C4-2B (cell line): ENCODE data around the gene DENND4A.
"Not testable (repeated sequence)": the region's sequence is repeated elsewhere in the genome, so short reads cannot be mapped to it uniquely, and the experiment has no call there.

ENCODE experiments used
- H3K27ac ChIP-seq: fragments of 450-650 bp; 2 replicates; pipeline ENCODE4 v1.5.1; 2017
- CTCF ChIP-seq: fragments of 450-650 bp; conservative IDR thresholded peaks from 2 replicates; pipeline ENCODE4 v1.5.1; 2017; ENCODE audit warnings: mild to moderate bottlenecking
- ZFX ChIP-seq: fragments of 450-650 bp; IDR thresholded peaks from 2 replicates; pipeline ENCODE4 v1.6.1; 2017

The DENND4A gene

GRCh38 chr15:65782096-65782495 lies 10.0 kb downstream of the DENND4A start:
- no peak overlapping the region for H3K27ac ChIP-seq
- no peak for TF ChIP-seq ZFX

GRCh38 chr15:65778701-65779100 lies 13.4 kb downstream of the DENND4A start:
- H3K27ac ChIP-seq = not testable (repeated sequence)

GRCh38 chr15:65778269-65778668 lies 13.8 kb downstream of the DENND4A start:
- TF ChIP-seq CTCF = no peak
- TF ChIP-seq ZFX = no peak
- no peak overlapping the region for H3K27ac ChIP-seq

GRCh38 chr15:65777843-65778242 lies 14.2 kb downstream of the DENND4A start:
- TF ChIP-seq ZFX (no peak), CTCF (no peak)
- H3K27ac ChIP-seq = no peak overlapping the region

- no peak overlapping the region for H3K27ac ChIP-seq
Observed at GRCh38 chr15:65777053-65777452, 15.0 kb downstream of the DENND4A start.

GRCh38 chr15:65773386-65774111 lies 18.5 kb downstream of the DENND4A start:
- H3K27ac ChIP-seq = no peak overlapping the region

More at GRCh38 chr15:65777053-65777452, 15.0 kb downstream of the DENND4A start:
- TF ChIP-seq CTCF (no peak), ZFX (no peak)

GRCh38 chr15:65772930-65773329 lies 19.2 kb downstream of the DENND4A start:
- H3K27ac ChIP-seq = no peak overlapping the region
- TF ChIP-seq CTCF (no peak), ZFX (no peak)

More at GRCh38 chr15:65773386-65774111, 18.5 kb downstream of the DENND4A start:
- TF ChIP-seq CTCF = no peak
- TF ChIP-seq ZFX = no peak

- no peak overlapping the region for H3K27ac ChIP-seq
- TF ChIP-seq ZFX (no peak), CTCF (no peak)
Observed at GRCh38 chr15:65771870-65772269, 20.2 kb downstream of the DENND4A start.
